Tibial nerve (tissue), 4 donors: ENCODE measurements around the gene LHX3. TPM values are rescaled to one million over a fixed set of nuclear protein-coding genes. Genes with fewer than 3 reads are reported as not detected.

ENCODE experiments used
- DNase-seq, 2 donors: peaks; one replicate each; pipeline ENCODE4 v3.0.0-alpha.2; 2019; ENCODE audit warnings: low spot score in 2 of 2
- H3K27ac ChIP-seq, 4 donors: fragments of 200-600 bp; sonication (generic) in 3 of 4; one replicate each; pipeline ENCODE4 v1.5.1; 2017 to 2019; ENCODE audit warnings: mild to moderate bottlenecking in 1 of 4
- H3K27me3 ChIP-seq, 2 donors: fragments of 200-600 bp; sonication (generic) in 1 of 2; one replicate each; pipeline versions ENCODE4 v1.5.1 to v1.6.0; 2017 to 2019
- H3K36me3 ChIP-seq, 3 donors: fragments of 200-600 bp; sonication (generic); one replicate each; pipeline ENCODE4 v1.5.1; 2018 to 2019
- H3K4me1 ChIP-seq, 4 donors: fragments of 200-600 bp; sonication (generic) in 3 of 4; one replicate each; pipeline ENCODE4 v1.5.1; 2017 to 2019
- H3K4me3 ChIP-seq, 4 donors: fragments of 200-600 bp; sonication (generic) in 3 of 4; one replicate each; pipeline ENCODE4 v1.5.1; 2017 to 2019; ENCODE audit warnings: mild to moderate bottlenecking in 1 of 4, moderate library complexity in 1 of 4
- H3K9me3 ChIP-seq, 4 donors: fragments of 200-600 bp; sonication (generic) in 3 of 4; one replicate each; pipeline ENCODE4 v1.5.1; 2017 to 2019
- EP300 ChIP-seq, 2 donors: sonication (generic); formaldehyde crosslinking; IDR thresholded peaks; one replicate each; pipeline ENCODE4 v1.6.1; 2017; ENCODE audit warnings: antibody characterized with exemption in 2 of 2, mild to moderate bottlenecking in 1 of 2
- POLR2A ChIP-seq, 2 donors: fragments of 450-650 bp; IDR thresholded peaks; one replicate each; pipeline ENCODE4 v1.6.1; 2017; ENCODE audit warnings: antibody characterized with exemption in 2 of 2, mild to moderate bottlenecking in 2 of 2, moderate library complexity in 2 of 2
- WGBS, 2 donors: methylation state at CpG; one replicate each; pipeline ENCODE4 v1.1.5; 2018; 5-methylcytosine and 5-hydroxymethylcytosine counted together
- total RNA-seq, 4 donors: library from RNA; depleted of rRNA; stranded (reverse); fragments of >200 nt; gene quantifications; one replicate each; pipeline ENCODE4 v1.1.0, GENCODE V29; 2016
- TF ChIP-seq, protein P1 (sequence below), 5 experiments: fragments of 200-600 bp in 3 of 5; fragments of 450-650 bp in 2 of 5; sonication (generic) in 3 of 5; IDR thresholded peaks; one replicate each; pipeline ENCODE4 v1.5.1; 2016 to 2019; ENCODE audit warnings: antibody characterized with exemption in 5 of 5, mild to moderate bottlenecking in 3 of 5, moderate library complexity in 2 of 5

Gene LHX3
- total RNA-seq, 4 donors from 2014 or later, result not detected

- 60 to 68% methylated on average over 26 of the region's 26 CpGs for WGBS, 2 donors
Observed at GRCh38 chr9:136246849-136247550, 42.1 kb upstream of the LHX3 start.

DNA sequence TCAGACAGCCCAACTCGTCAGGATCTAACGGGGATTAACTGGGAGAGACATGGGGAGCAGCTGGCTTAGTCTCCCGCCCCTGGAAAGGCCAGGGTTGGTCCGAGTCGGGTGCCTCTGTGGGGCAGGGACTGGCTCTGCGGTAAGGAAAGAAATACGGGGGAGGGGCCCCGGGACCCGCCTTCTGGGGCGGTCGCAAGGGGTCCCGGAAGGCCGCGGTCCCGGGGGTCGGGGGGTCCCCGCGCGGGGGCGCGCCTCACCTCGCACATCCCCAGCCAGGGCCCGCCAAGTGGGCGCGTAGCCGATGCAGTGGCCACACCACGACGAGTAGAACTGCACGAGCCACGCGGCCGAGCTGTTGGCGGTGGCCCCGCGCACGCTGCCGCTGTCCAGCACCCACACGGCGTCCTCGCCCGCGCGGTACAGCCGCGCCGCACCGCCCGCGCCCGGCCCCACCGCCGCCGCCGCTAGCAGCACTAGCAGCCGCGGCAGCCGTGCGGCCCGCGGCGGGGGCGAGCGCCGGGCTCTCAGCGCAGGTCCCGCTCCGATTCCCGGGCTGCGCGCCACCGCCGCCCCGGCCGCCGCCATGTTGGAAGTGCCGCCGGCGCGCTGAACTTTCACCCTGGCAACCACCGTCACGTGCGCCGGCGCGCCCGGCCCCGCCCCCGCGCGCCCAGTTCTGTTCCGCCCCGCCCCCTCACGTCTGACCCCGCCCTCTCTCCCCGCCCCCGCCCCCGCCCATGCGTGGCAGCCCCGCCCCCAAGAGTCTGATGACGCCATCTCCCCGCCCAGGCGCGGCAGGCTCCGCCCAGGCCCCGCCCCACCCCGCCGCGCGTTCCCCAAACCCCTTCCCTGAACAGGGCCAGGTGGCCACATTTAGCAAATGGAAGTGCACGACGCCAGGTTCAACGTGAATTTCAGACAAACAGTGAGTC, 40.6 kb upstream of the LHX3 start, which contains the start of gene QSOX2:
QSOX2 (minus strand) TSS at position 594 of the 932 bp plus-strand sequence; CDS start at position 585, 9 bp downstream.
- Histone ChIP-seq H3K36me3 (no peaks in the 10 kb centered on the region), H3K9me3 (no peaks in the 10 kb centered on the region), H3K27me3 (no peaks in the 10 kb centered on the region), H3K27ac (peak within 1 kb of the TSS in 3 of 4 donors; percentile 40 to 81 (median 64)), H3K4me3 (peak within 1 kb of the TSS; percentile 63 to 97 (median 89)), H3K4me1 (peaks cover 0 to 29% (median 23%) of the 10 kb centered on the region in 4 donors)
- TF ChIP-seq EP300 (IDR thresholded peaks at IDR 0.05), result peak in 1 of 2 donors; percentile 39
- TF ChIP-seq, protein P1, sequence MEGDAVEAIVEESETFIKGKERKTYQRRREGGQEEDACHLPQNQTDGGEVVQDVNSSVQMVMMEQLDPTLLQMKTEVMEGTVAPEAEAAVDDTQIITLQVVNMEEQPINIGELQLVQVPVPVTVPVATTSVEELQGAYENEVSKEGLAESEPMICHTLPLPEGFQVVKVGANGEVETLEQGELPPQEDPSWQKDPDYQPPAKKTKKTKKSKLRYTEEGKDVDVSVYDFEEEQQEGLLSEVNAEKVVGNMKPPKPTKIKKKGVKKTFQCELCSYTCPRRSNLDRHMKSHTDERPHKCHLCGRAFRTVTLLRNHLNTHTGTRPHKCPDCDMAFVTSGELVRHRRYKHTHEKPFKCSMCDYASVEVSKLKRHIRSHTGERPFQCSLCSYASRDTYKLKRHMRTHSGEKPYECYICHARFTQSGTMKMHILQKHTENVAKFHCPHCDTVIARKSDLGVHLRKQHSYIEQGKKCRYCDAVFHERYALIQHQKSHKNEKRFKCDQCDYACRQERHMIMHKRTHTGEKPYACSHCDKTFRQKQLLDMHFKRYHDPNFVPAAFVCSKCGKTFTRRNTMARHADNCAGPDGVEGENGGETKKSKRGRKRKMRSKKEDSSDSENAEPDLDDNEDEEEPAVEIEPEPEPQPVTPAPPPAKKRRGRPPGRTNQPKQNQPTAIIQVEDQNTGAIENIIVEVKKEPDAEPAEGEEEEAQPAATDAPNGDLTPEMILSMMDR (IDR thresholded peaks at IDR 0.05), result no peak
- TF ChIP-seq POLR2A (IDR thresholded peaks at IDR 0.05), result peak in 1 of 2 donors; percentile 15
- DNase-seq, result peak; percentile 72 to 81
- 0 to 1% methylated on average over 32 to 47 of the region's 112 CpGs for WGBS, 2 donors

More at GRCh38 chr9:136246849-136247550, 42.1 kb upstream of the LHX3 start:
- Histone ChIP-seq H3K36me3 (no peaks in the 10 kb centered on the region), H3K4me3 (no peak overlapping the region), H3K4me1 (peaks cover 0 to 29% (median 23%) of the 10 kb centered on the region in 4 donors), H3K27me3 (peaks cover 0 to 7% of the 10 kb centered on the region in 2 donors), H3K9me3 (no peaks in the 10 kb centered on the region), H3K27ac (no peak overlapping the region)
- TF ChIP-seq POLR2A (IDR thresholded peaks at IDR 0.05) (no peak), EP300 (IDR thresholded peaks at IDR 0.05) (no peak)
- TF ChIP-seq, protein P1 (IDR thresholded peaks at IDR 0.05), result no peak
- DNase-seq, result no peak

DNA sequence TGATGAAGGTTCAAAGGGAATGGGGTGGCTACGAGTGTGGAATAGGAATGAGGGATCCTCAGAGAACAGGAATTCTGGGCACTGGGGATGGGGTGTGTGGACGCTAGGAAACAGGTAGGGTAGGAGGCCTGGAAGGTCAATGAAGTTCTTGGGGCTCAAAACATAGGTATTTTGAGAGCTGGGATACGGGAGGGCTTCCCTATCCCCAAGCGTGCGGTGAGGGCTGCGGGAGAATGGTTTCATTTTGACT, 40.0 kb upstream of the LHX3 start:
- H3K4me1 ChIP-seq, result peaks cover 0 to 32% (median 23%) of the 10 kb centered on the region in 4 donors
- DNase-seq, result no peak
- 1 to 14% methylated on average over 3 to 6 of the region's 6 CpGs for WGBS, 2 donors
- no peaks in the 10 kb centered on the region for H3K27me3 ChIP-seq
- H3K9me3 ChIP-seq, result no peaks in the 10 kb centered on the region
- peak overlapping the region; percentile 63 to 97 (median 89) for H3K4me3 ChIP-seq
- H3K27ac ChIP-seq, result peak overlapping the region in 2 of 4 donors; percentile 64 to 81
- no peak for TF ChIP-seq POLR2A (IDR thresholded peaks at IDR 0.05)
- TF ChIP-seq, protein P1 (IDR thresholded peaks at IDR 0.05), result no peak
- no peak for TF ChIP-seq EP300 (IDR thresholded peaks at IDR 0.05)
- no peaks in the 10 kb centered on the region for H3K36me3 ChIP-seq

- Histone ChIP-seq H3K27ac (peak overlapping the region in 2 of 4 donors; percentile 64 to 81), H3K4me3 (peak overlapping the region; percentile 63 to 97 (median 89)), H3K36me3 (no peaks in the 10 kb centered on the region), H3K27me3 (no peaks in the 10 kb centered on the region), H3K4me1 (peaks cover 0 to 37% (median 24%) of the 10 kb centered on the region in 4 donors), H3K9me3 (no peaks in the 10 kb centered on the region)
- DNase-seq, result no peak
- WGBS, 2 donors, result 33% methylated on average over 11 of the region's 11 CpGs
- TF ChIP-seq, protein P1 (IDR thresholded peaks at IDR 0.05), result no peak
- no peak for TF ChIP-seq POLR2A (IDR thresholded peaks at IDR 0.05)
- TF ChIP-seq EP300 (IDR thresholded peaks at IDR 0.05), result no peak
Observed at GRCh38 chr9:136244122-136244968, 39.4 kb upstream of the LHX3 start.
